GM20000 (cell line): Measurements from ENCODE around the gene MGAT4B.
A peak's percentile ranks its signal among the peaks of the same experiment; 100 is the strongest.

Source experiments
- DNase-seq: peaks from one replicate; pipeline ENCODE4 v3.0.0; 2012; ENCODE audit warnings: low spot score
- CTCF ChIP-seq: IDR thresholded peaks from 2 replicates; pipeline ENCODE4 v1.5.1; 2012; ENCODE audit warnings: mild to moderate bottlenecking, control low read depth; ENCODE audit errors: extremely low read depth, missing control alignments

Gene MGAT4B

GRCh38 chr5:179759581-179760551, 46.8 kb downstream of the MGAT4B start:
- TF ChIP-seq CTCF = no peak
- peak; percentile 57 for DNase-seq

- DNase-seq = no peak
- no peak for TF ChIP-seq CTCF
Observed at GRCh38 chr5:179758955-179759354, 47.7 kb downstream of the MGAT4B start.

- DNase-seq = no peak
- TF ChIP-seq CTCF = no peak
Observed at GRCh38 chr5:179755022-179755421, 51.6 kb downstream of the MGAT4B start.

GRCh38 chr5:179753971-179754370, 52.7 kb downstream of the MGAT4B start:
- DNase-seq = no peak
- no peak for TF ChIP-seq CTCF

- TF ChIP-seq CTCF = no peak
- no peak for DNase-seq
Observed at GRCh38 chr5:179749857-179750508, 56.7 kb downstream of the MGAT4B start.

- no peak for DNase-seq
- no peak for TF ChIP-seq CTCF
Observed at GRCh38 chr5:179747811-179748210, 58.9 kb downstream of the MGAT4B start.
